Activated gamma-delta T cell treated with Interleukin-2 at 50 U/mL for 16 hours (primary cell): ENCODE measurements around the gene TACC3.

ENCODE experiments used
- DNase-seq: peaks from one replicate; pipeline ENCODE4 v3.0.0-alpha.2; 2020

The TACC3 gene

DNA sequence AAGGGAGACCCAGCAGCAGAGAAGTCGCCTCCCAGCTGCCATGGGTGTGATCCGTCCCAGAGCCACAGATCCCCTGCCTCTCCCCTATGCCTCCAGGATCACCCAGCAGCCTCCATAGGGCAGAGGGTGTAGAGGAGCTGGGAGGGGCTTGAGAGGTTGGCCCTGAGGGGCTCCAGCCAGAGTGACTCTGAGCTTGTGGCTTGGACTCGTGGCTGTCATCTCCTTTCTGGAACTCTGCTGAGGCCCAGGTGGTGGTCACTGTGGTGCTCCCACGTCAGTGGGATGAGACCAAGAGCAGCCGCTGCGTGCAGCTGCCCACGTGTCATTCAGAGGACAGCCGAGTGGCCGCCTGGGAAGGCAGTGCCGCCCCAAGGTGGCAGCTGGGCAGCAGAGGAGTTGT, 4.2 kb downstream of the TACC3 start:
- DNase-seq, result no peak

DNA sequence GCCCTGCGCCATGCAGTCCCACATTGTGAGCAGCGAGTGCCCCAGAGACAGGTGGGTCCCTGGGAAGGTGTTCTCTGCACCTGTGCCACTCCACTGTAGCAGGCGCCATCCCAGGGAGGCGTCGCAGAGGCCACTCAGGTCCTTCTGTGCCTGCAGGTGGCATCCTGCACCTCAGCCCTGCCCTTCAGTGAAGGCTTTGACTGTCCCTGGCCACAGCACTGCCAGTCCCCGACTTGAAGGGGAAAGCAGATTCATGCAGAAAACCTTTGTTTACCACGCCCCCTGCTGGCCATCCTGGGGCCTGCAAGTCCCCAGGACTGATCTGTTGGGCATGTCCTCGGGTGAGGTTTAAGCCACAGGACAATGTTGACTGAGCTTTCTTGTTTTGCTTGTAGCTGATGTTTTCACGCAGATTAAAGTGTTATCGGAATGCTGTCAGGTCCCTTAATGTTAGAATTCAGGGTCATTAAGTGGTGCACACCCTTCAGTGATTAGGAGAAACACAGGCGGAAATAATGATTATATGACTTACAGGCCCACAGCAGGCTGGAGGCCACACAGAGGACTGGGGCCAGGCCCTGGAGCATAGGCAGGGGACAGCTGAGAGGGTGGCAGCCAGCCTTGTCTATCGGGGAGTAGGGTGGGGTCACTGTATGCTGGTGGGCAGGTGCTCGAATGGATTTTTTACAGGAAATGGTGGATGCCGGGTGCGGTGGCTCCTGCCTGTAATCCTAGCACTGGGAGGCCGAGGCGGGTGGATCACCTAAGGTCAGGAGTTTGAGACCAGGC, 5.0 kb downstream of the TACC3 start:
- DNase-seq, result peak; percentile 93

DNA sequence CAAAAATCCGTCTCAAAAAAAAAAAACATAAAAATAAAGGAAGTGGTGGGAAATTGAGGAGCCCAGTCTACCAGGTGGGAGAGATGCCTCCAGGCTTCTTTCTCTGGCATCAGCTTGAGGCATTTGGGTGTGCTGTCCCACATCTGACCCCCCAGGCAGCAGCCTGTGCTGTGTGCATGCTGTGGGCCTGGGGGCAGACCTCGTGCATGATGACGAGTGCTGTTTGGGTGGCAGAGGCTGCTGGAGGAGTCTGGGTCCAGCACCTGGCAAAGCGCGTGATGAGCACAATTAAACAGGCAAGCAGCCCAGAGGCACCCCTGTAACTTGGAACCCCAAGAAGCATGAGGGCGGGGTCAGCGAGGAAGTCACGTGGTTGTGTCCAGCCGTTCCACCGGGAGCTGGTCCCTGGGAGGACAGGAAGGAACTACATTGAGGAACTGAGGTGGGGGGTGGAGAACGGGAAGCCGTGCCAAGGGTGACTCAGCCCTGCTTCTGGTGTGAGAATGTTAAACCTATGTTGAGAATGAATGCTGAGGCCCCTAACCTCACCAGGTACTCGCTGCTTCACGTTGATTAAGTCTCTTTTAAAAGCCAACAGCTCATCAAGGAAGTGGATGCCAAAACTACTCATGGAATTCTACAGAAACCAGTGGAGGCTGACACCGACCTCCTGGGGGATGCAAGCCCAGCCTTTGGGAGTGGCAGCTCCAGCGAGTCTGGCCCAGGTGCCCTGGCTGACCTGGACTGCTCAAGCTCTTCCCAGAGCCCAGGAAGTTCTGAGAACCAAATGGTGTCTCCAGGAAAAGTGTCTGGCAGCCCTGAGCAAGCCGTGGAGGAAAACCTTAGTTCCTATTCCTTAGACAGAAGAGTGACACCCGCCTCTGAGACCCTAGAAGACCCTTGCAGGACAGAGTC, 6.1 kb downstream of the TACC3 start:
- DNase-seq, result no peak

DNA sequence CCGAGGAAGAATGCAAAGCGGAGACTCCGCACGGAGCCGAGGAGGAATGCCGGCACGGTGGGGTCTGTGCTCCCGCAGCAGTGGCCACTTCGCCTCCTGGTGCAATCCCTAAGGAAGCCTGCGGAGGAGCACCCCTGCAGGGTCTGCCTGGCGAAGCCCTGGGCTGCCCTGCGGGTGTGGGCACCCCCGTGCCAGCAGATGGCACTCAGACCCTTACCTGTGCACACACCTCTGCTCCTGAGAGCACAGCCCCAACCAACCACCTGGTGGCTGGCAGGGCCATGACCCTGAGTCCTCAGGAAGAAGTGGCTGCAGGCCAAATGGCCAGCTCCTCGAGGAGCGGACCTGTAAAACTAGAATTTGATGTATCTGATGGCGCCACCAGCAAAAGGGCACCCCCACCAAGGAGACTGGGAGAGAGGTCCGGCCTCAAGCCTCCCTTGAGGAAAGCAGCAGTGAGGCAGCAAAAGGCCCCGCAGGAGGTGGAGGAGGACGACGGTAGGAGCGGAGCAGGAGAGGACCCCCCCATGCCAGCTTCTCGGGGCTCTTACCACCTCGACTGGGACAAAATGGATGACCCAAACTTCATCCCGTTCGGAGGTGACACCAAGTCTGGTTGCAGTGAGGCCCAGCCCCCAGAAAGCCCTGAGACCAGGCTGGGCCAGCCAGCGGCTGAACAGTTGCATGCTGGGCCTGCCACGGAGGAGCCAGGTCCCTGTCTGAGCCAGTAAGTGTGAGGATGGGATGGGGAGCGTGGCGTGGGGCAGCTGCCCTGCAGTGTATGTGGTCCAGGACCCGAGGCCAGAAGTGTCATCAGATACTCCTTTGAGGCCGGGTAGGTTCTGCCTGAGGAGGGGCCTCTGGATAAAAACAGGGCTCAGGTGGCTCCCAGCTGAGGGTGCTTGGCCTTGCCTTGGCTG, 7.0 kb downstream of the TACC3 start:
- no peak for DNase-seq

DNA sequence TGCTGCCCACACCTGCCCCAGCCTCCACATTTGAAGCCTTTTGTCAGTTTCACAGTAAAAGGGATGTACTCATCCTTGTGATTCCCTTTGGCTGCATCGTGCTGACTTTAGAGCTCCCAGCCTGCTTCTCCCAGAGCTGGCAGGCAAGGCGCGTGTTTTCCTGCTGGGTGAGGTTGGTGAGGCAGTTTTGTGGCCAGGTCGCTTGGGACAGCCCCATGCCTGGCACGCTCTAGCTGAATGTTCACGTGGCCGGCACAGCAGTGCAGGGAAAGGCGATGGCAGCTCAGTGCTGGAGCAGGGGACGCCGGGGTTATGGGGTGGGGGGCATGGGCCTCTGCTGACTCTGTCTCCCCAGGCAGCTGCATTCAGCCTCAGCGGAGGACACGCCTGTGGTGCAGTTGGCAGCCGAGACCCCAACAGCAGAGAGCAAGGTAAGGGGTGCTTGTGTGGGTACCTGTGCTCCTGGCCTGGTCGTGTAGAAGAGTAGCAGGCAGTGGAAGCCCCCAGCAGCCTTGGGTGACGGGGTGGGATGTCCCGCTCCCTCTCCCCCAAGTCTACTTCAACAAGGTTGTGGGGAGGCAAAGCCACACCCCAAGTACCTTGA, 9.3 kb downstream of the TACC3 start:
- no peak for DNase-seq

DNA sequence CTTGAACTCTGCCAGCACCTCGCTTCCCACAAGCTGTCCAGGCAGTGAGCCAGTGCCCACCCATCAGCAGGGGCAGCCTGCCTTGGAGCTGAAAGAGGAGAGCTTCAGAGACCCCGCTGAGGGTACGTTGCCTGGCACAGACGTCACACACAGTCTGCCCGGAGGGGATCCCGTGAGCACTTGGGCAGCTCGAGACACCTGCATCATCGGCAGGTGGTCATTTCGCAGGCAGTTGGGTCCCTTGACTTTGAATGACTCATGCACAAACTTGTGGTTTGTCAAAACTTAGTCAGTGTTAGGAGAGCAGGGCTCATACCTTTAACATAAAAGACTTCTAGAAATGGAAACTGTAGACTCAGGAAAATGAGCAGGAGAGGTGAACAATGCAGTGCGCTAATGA, 9.9 kb downstream of the TACC3 start:
- no peak for DNase-seq

DNA sequence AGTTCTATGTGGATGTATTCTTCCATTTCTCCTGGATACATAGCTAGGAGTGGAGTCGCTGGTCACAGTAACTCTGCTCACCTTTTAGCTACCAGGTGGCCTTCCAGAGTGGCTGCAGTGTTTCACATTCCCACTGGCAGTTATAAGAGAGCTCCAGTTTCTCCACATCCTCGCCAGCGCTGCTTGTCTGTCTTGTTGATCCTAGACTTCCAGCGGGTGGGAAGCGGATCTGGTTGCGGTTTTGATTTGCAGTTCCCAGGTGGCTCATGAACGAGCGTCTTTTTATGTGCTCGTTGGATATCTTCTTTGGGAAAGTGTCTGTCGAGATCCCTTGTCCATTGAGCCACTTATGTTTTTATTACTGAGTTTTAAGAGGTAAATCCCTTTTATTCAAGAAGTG, 11.6 kb downstream of the TACC3 start:
- no peak for DNase-seq

DNA sequence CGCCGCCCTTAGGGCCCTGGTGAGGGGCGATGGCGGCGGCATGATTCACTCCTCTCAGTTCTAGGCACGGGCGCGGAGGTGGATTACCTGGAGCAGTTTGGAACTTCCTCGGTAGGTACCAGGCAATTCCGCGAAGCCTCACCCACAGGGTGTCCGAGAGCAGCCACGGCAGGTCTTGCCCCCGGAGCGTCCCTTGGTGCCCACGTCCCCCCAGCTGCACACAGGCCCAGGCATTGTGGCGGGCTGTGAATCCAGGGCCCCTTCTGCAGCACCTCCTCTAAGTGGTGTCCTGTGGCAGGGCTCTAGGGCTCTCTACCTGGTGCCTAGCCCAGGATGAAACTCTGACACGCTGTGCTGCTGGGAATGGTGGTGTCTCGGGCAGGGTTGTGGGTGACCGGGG, 13.9 kb downstream of the TACC3 start:
- DNase-seq, result no peak

DNA sequence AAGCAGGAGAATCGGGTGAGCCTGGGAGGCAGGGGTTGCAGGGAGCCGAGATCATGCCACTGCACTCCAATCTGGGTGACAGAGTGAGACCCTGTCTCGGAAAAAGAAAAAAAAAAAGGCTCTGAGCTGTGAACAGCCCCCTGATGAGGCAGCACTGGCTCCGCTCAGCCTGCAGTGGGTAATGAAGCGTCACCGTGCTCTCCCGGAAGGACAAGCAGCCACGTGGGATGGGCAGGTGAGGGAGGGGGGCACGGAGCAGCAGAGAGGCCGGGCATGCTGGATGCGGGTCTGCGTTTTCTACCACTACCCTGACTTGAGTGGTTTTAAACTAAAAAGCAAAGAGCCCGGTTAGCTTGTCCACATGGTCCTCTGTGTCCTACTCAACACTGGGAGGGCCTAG, 15.5 kb downstream of the TACC3 start:
- DNase-seq, result no peak

DNA sequence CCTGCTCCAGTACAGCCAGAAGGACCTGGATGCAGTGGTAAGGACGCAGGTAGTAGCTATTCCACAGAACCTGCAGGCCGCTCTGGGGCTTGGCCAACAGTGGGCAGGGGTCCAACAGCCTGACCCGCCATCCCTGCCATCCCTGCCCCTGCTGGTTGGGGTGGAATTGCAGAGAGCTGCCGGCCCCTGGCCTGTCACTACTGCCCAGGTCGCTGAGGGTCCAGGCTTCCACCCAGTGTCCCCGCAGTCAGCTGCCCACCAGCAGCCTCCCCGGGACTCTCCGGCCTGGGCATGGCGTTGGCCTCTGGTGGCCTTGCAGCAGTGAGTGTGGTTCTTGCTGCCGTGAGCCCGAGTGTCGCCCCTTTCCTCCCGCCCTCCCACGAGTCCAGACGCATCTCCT, 16.3 kb downstream of the TACC3 start:
- no peak for DNase-seq

DNA sequence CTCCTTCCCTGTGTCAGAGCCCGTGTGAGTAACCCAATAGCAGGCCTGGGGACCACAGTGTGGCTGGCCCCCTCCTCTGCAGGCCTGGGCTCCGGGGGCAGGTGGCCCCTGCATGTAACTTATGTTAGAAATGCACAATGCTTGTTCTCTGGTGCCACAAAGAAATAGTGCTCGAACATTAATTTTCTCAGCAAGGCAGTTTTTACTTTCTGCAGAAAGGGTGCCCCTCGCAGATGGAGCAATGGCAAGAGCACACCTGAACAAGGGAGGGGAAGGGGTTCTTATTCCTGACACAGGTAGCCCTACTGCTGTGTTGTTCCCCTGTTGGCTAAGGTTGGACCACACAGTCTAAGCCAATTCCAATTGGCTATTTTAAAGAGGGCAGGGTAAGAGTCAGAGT, 17.1 kb downstream of the TACC3 start:
- no peak for DNase-seq

DNA sequence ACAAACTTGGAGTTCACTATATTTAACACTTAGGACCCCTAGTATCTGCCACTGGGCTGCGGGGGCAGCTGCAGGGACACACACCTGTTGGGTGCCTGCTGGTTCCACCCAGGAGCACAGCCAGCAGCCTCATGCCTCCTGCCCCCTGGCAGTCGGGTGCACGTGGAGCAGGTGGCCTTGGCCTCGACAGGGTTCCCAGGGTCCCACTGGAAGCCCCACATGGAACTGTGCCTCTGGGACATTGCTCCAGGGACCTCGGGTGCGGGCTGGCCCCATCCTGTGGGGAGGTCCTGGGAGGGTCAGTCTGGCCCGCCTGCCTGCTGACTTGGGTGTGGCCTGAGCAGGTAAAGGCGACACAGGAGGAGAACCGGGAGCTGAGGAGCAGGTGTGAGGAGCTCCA, 18.0 kb downstream of the TACC3 start:
- no peak for DNase-seq

DNA sequence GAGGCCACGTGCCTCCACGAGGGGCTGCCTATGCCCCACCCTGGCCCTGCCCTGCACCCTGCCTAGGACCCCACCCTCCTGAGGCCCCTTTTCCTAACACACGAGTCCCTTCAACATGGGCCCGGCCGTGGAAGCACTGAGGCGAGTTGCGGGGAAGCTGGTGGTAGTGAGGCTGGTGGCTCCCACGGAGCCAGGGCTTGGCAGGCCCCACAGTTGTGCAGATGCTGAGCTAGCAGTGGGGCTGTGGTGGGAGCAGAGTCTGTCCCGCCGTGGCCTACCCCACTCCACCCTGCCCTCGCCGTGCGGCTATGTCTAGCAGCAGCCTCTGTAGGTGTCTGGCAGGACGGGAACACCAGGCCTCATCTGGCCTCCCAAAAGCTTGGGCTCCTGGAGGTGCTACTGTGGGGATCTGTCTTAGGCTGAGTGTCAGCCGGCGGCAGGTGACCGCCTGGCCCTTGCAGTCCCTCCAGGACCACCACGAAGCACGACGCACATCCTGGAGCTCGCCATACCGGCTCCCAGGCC, 18.8 kb downstream of the TACC3 start:
- DNase-seq, result no peak

DNA sequence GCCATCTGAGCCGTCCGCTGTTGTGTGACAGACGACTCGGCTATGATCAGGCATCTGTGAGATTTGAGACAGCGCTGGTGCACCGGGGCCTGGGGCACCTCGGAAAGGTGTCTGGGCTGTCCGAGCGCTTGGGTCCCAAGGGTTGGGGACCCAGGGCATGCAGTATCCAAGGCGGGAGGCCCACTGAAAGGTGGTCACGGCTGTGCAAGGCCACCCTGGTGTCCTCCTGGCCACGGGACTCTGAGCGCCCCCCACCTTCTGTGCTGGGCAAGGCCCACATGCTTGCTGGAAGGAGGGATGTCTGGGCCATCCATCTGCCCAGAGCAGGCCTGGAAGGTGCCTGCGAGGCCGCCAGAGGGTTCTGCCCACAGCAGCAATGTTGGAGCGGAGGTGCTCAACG, 19.9 kb downstream of the TACC3 start:
- DNase-seq, result no peak

DNA sequence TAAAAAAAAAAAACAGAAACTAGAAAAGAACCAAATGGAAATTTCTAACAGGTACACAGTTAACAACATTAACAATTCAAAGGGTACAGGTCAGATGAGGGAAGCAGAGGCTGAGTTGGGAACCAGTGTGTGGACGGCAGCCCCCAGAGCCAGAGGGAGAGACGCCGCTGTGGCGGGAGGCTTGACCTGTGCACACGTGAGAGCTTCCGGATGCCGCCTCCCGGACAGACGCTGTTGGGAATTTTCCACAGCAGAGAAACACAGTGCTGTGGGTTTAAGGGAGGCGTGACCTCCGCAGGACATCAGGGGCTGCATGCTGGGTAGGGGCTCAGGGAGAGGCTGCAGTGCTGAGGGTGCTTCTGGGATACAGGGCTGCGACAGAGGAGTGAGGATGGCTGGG, 22.2 kb downstream of the TACC3 start:
- no peak for DNase-seq

DNA sequence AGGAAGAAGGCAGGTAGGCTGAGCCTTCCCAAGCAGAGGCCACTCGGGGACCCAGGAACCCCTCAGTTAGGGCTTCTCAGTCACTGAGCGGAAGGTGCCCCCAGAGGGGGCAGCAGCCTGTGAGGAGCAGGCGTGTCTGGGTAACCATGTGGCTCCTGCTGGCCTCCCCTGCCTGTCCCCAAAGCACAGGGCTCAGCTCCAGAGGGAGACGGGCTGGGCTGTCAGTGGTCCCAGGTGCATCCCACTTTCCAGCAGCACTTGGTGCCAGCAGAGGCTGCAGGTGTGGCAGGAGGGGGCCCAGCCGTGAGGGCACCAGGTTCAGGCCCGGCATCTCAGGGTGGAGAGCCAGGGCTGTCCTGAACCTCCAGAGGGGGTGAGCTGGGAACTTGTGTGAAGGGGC, 22.7 kb downstream of the TACC3 start:
- DNase-seq, result no peak

DNA sequence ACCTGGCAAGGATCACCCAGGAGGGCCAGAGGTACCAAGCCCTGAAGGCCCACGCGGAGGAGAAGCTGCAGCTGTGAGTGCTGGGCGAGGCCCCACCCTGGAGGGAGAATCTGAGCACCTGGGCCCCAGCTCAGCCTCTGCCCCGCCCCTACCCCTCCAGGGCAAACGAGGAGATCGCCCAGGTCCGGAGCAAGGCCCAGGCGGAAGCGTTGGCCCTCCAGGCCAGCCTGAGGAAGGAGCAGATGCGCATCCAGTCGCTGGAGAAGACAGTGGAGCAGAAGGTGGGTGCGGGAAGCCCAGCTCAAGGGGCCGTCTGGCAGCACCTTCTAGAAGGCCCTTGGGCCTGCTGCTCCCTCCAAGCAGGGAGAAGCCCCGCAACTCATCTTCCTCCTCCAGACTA, 23.2 kb downstream of the TACC3 start:
- DNase-seq, result no peak

DNA sequence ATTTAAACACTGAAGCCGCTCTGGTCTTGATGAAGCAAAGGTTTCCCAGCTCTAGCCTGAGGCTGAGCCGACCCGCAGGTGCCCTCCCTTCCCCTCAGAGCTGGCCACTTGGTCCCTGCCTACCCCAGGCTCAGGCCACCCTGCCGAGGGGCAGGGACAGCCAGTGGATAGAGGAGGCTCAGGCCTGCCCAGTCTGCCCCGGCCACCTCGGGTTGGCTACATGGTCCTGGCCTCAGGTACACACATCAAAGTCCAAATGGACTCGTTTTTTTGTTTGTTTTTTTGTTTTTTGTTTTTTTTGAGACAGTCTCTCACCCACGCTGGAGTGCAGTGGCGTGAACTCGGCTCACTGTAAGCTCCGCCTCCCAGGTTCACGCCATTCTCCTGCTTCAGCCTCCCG, 23.8 kb downstream of the TACC3 start:
- DNase-seq, result no peak

DNA sequence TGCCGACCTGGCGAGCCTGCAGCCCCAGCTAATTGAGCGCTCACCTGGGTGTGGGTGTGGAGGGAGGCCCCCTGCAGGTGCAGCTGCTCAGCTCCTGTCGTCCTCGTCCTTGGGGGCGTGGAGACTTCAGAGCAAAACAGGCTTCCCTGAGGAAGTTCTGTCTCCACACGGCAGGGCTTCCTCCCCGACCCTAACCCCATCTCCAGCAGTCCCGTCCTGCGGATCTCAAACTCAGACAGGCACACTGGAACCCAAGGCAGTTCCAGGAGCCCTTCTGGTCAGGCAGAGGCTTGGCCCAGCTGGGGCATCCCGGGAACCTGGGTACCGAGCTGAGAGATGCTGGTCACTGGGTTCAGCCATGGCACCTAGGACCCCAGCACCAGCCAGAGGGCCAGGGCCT, 24.4 kb downstream of the TACC3 start:
- DNase-seq, result no peak

DNA sequence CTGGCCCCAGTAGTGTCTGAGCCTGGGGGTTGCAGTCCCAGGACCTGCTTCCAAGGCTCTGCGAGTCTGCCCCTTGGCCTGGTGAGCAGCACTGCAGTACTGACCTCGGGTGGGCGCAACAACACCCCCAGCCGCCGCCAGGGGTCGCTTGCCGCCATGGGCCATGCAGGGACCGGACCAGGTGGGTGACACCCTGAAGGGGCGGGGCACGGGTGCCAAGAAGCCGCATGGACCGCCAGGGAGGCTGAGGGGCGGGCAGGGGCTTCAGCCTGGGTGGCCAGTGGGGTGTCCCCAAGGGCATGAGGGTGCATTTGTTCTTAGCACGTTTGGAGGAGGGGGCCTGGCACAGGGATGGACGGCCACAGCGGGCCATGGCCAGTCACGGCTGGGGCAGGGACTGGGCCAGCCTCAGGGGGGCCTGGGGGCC, 25.0 kb downstream of the TACC3 start:
- peak; percentile 72 for DNase-seq

DNA sequence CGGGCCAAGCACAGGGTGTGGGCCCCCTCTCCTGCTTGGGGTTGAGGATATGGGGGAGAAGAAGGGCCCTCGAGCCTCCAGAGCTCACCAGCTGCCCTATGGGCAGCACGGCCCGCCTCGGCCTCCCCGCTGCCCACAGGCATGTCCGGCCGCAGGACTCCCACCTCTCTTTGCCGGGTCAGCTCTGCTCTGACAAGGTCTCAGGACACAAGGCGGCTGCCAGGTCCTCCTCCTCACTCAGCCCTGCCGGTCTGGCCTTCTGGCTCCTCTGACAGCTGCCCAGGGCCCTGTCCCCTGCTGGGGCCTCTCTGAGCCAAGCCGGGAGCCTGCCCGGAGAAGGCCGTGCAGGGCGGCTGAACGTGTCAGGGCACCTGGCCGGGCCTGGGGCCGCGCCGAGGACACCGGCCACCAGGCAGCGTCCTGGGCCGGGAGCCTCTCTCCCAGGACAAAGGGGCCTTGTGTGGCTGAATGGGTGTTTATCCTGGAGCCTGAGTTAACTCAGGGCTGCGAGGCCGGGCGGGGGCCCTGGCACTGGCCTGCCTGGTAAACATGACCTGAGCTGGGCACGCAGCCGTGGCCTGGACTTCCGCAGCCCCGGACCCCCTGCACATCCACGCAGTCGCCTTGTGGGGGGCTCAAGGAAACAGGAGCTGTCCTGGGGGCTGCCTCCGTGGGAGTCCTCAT, 25.7 kb downstream of the TACC3 start:
- no peak for DNase-seq

DNA sequence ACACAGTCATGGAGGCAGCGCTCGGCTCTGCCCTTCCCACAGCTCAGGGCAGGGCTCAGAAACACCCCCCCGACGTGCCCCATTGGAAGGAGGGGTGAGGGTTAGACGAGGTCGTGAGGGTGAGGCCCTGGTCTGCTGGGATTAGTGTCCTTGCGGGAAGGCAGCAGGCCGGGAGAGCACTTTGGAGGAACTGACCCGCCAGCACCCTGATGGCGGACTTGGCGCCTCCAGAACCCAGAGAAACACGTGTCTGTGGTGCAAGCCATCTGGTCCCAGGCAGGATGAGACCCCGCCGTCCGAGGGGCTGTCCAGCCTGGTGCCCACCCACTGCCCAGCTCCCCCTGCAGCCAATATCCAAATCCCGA, 26.3 kb downstream of the TACC3 start:
- no peak for DNase-seq
